Stomach (tissue), 9 donors: ENCODE data around the gene THAP3. TPM values are rescaled to one million over a fixed set of nuclear protein-coding genes. Genes with fewer than 3 reads are reported as not detected.
A peak's percentile ranks its signal among the peaks of the same experiment; 100 is the strongest.

Experiments
- DNase-seq, 2 donors: peaks; one replicate each; pipeline versions ENCODE4 v3.0.0 to v3.0.0-alpha.2; 2013 to 2019
- H3K27ac ChIP-seq, 5 donors: fragments of 200-600 bp in 4 of 5; sonication (generic) in 4 of 5; one replicate each; pipeline ENCODE4 v1.5.1; 2013 to 2019; ENCODE audit warnings: mild to moderate bottlenecking in 1 of 5, moderate library complexity in 1 of 5
- H3K27me3 ChIP-seq, 3 donors: fragments of 200-600 bp; sonication (generic); one replicate each; pipeline ENCODE4 v1.5.1; 2017 to 2019; ENCODE audit warnings: mixed run types in 1 of 3
- H3K36me3 ChIP-seq, 4 donors: fragments of 200-600 bp; sonication (generic); 1 replicate in 3 of 4; 2 replicates in 1 of 4; pipeline ENCODE4 v1.5.1; 2016 to 2019
- H3K4me1 ChIP-seq, 4 donors: fragments of 200-600 bp; sonication (generic); one replicate each; pipeline ENCODE4 v1.5.1; 2016 to 2019
- H3K4me3 ChIP-seq, 4 donors: fragments of 200-600 bp; sonication (generic) in 3 of 4; one replicate each; pipeline ENCODE4 v1.5.1; 2016 to 2019; ENCODE audit warnings: mild to moderate bottlenecking in 1 of 4
- H3K9me3 ChIP-seq, 4 donors: fragments of 200-600 bp; sonication (generic); one replicate each; pipeline ENCODE4 v1.5.1; 2016 to 2019
- CTCF ChIP-seq, 7 experiments: fragments of 450-650 bp in 4 of 7; fragments of 200-600 bp in 3 of 7; sonication (generic) in 3 of 7; IDR thresholded peaks; one replicate each; pipeline ENCODE4 v1.5.1; 2016 to 2019; ENCODE audit warnings: antibody characterized with exemption in 7 of 7, control low read depth in 2 of 7, mild to moderate bottlenecking in 1 of 7
- EP300 ChIP-seq: sonication (generic); formaldehyde crosslinking; IDR thresholded peaks from one replicate; pipeline ENCODE4 v1.6.1; 2017; ENCODE audit warnings: antibody characterized with exemption
- POLR2A ChIP-seq, 4 donors: fragments of 450-650 bp; IDR thresholded peaks; one replicate each; pipeline ENCODE4 v1.6.1; 2016; ENCODE audit warnings: antibody characterized with exemption in 4 of 4, control low read depth in 2 of 4, mild to moderate bottlenecking in 1 of 4, moderate library complexity in 1 of 4
- POLR2AphosphoS5 ChIP-seq, 3 donors: sonication (generic); formaldehyde crosslinking; IDR thresholded peaks; one replicate each; pipeline ENCODE4 v1.6.1; 2016; ENCODE audit warnings: antibody characterized with exemption in 3 of 3
- WGBS, 5 donors: extraction: QIAGEN DNeasy Blood & Tissue Kit in 3 of 5; methylation state at CpG; one replicate each; pipeline versions ENCODE4 v1.1.5 to v1.1.7; 2013 to 2018; 5-methylcytosine and 5-hydroxymethylcytosine counted together
- intact Hi-C: fragments of 100-400 bp; cut with DNase I; formaldehyde crosslinking; loops from one replicate; pipeline ENCODE4 v1.15.1; 2023; ENCODE audit warnings: low total_unique reads
- polyA plus RNA-seq, 3 donors: library from polyadenylated mRNA; stranded (reverse); fragments of 200-250 nt; gene quantifications; one replicate each; pipeline ENCODE4 v1.2.3, GENCODE V29; 2013
- total RNA-seq, 5 donors: library from RNA; depleted of rRNA; stranded (reverse); fragments of >200 nt; gene quantifications; one replicate each; pipeline versions ENCODE4 v1.1.0 to v1.2.3, GENCODE V29; 2014 to 2016
- donor health status: healthy with polysubstance abuse.
- donor health status: Bipolar disorder and iron deficiency.
- donor health status: healthy.

THAP3 gene
- total and polyA plus RNA-seq, 8 donors = 5.8 to 116 (median 17.3) TPM

DNA sequence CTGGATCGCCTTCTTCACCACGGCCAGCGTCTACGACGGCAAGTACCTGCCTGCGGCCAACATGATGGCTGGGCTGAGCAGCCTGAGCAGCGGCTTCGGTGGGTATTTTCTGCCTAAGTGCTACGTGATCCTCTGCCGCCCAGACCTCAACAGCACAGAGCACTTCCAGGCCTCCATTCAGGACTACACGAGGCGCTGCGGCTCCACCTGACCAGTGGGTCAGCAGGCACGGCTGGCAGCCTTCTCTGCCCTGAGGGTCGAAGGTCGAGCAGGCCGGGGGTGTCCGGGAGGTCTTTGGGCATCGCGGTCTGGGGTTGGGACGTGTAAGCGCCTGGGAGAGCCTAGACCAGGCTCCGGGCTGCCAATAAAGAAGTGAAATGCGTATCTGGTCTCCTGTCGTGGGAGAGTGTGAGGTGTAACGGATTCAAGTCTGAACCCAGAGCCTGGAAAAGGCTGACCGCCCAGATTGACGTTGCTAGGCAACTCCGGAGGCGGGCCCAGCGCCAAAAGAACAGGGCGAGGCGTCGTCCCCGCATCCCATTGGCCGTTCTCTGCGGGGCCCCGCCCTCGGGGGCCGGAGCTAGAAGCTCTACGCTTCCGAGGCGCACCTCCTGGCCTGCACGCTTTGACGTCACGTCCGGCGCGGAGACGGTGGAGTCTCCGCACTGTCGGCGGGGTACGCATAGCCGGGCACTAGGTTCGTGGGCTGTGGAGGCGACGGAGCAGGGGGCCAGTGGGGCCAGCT, 45.1 kb upstream of the THAP3 start, which contains the start of gene ZBTB48:
ZBTB48 (plus strand) TSS at position 621 of the 745 bp plus-strand sequence. CDS start 616 bp downstream, outside the sequence.
- H3K4me1 ChIP-seq = peaks cover 32 to 50% (median 48%) of the 10 kb centered on the region in 4 donors
- no peaks in the 10 kb centered on the region for H3K27me3 ChIP-seq
- DNase-seq = peak; percentile 99 to 100
- WGBS, 5 donors = 13 to 22% (median 15%) methylated on average over 27 to 58 of the region's 58 CpGs
- TF ChIP-seq POLR2AphosphoS5 (IDR thresholded peaks at IDR 0.05) = peak; percentile 99 to 100 (median 99)
- TF ChIP-seq EP300 = no peak
- peak in 2 of 4 donors; percentile 54 to 94 for TF ChIP-seq POLR2A (IDR thresholded peaks at IDR 0.05)
- no peak for TF ChIP-seq CTCF (IDR thresholded peaks at IDR 0.05)
- H3K27ac ChIP-seq = peak within 1 kb of the TSS; percentile 94 to 99 (median 98)
- H3K9me3 ChIP-seq = no peaks in the 10 kb centered on the region
- intact Hi-C loops = no loop called here
- H3K4me3 ChIP-seq = peak within 1 kb of the TSS; percentile 74 to 97 (median 92)
- peaks cover 0 to 3% (median 0%) of the 10 kb centered on the region in 4 donors for H3K36me3 ChIP-seq

GRCh38 chr1:6580119-6580592, 44.5 kb upstream of the THAP3 start:
- H3K27ac ChIP-seq = peak overlapping the region; percentile 94 to 99 (median 98)
- no peak for TF ChIP-seq CTCF (IDR thresholded peaks at IDR 0.05)
- 0 to 3% (median 1%) methylated on average over 13 to 30 of the region's 30 CpGs for WGBS, 5 donors
- H3K27me3 ChIP-seq = no peaks in the 10 kb centered on the region
- H3K36me3 ChIP-seq = peaks cover 0 to 5% (median 0%) of the 10 kb centered on the region in 4 donors
- no peaks in the 10 kb centered on the region for H3K9me3 ChIP-seq
- peak in 1 of 2 donors; percentile 43 for DNase-seq
- peak overlapping the region; percentile 74 to 97 (median 92) for H3K4me3 ChIP-seq
- intact Hi-C loops = no loop called here
- peaks cover 32 to 56% (median 51%) of the 10 kb centered on the region in 4 donors for H3K4me1 ChIP-seq

DNA sequence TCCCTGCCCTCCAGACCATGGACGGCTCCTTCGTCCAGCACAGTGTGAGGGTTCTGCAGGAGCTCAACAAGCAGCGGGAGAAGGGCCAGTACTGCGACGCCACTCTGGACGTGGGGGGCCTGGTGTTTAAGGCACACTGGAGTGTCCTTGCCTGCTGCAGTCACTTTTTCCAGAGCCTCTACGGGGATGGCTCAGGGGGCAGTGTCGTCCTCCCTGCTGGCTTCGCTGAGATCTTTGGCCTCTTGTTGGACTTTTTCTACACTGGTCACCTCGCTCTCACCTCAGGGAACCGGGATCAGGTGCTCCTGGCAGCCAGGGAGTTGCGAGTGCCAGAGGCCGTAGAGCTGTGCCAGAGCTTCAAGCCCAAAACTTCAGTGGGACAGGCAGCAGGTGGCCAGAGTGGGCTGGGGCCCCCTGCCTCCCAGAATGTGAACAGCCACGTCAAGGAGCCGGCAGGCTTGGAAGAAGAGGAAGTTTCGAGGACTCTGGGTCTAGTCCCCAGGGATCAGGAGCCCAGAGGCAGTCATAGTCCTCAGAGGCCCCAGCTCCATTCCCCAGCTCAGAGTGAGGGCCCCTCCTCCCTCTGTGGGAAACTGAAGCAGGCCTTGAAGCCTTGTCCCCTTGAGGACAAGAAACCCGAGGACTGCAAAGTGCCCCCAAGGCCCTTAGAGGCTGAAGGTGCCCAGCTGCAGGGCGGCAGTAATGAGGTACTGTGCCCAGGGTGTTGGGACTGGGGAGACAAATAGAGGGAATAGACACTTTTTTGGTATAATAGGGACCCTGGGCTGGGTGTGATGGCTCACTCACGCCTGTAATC, 43.9 kb upstream of the THAP3 start:
- peak overlapping the region; percentile 74 to 97 (median 92) for H3K4me3 ChIP-seq
- TF ChIP-seq EP300 (no peak), POLR2AphosphoS5 (IDR thresholded peaks at IDR 0.05) (no peak), CTCF (IDR thresholded peaks at IDR 0.05) (no peak), POLR2A (IDR thresholded peaks at IDR 0.05) (no peak)
- intact Hi-C loops = no loop called here
- H3K27me3 ChIP-seq = no peaks in the 10 kb centered on the region
- peak in 1 of 2 donors; percentile 32 for DNase-seq
- peaks cover 0 to 5% (median 1%) of the 10 kb centered on the region in 4 donors for H3K36me3 ChIP-seq
- H3K27ac ChIP-seq = peak overlapping the region; percentile 94 to 99 (median 98)
- no peaks in the 10 kb centered on the region for H3K9me3 ChIP-seq
- H3K4me1 ChIP-seq = peaks cover 32 to 61% (median 52%) of the 10 kb centered on the region in 4 donors
- WGBS, 5 donors = 13 to 26% (median 22%) methylated on average over 17 to 19 of the region's 19 CpGs
